ENCODE measurements around the gene ZNF177.

DNA sequence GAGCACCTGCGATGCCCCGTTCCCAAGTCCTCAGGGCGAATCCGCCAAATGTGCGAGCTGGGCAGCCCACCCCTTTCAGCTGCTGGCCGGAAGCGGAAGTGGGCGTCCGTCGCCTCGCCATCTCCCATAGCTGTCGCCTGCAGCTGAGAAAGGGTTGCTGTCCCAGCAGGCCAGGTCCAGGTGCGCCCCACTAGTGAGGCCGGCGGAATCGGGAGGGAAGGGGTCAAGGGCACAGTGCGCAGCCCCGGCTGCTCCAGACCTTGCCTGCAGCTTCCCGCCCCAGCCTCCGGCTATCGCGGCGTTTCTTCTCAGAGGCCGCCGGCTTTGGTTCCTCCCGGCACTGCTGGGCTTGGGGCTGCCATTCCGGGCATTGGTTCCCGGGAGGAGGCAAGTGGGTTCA, at the start of gene ZNF177:
- TF ChIP-seq, protein P1, sequence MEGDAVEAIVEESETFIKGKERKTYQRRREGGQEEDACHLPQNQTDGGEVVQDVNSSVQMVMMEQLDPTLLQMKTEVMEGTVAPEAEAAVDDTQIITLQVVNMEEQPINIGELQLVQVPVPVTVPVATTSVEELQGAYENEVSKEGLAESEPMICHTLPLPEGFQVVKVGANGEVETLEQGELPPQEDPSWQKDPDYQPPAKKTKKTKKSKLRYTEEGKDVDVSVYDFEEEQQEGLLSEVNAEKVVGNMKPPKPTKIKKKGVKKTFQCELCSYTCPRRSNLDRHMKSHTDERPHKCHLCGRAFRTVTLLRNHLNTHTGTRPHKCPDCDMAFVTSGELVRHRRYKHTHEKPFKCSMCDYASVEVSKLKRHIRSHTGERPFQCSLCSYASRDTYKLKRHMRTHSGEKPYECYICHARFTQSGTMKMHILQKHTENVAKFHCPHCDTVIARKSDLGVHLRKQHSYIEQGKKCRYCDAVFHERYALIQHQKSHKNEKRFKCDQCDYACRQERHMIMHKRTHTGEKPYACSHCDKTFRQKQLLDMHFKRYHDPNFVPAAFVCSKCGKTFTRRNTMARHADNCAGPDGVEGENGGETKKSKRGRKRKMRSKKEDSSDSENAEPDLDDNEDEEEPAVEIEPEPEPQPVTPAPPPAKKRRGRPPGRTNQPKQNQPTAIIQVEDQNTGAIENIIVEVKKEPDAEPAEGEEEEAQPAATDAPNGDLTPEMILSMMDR (conservative IDR thresholded peaks at IDR 0.05; ENCODE audit: low read depth, low read length), result no peak
- TF ChIP-seq EZH2phosphoT487 (IDR thresholded peaks at IDR 0.05; ENCODE audit: borderline replicate concordance, low read length), result no peak
